Measurements from ENCODE around the gene FAT2.

Gene FAT2

GRCh38 chr5:151630088-151630487 is 39.0 kb upstream of the FAT2 start:
- no peaks in the 10 kb centered on the region for H3K9me3 ChIP-seq (ENCODE audit: insufficient read depth, low read length, severe bottlenecking)
- ATAC-seq (ENCODE audit: insufficient read depth, low read depth) (no peak), DNase-seq (no peak)
- no peak overlapping the region for H3K27ac ChIP-seq (ENCODE audit: low read length)
- no peak overlapping the region for H3K9ac ChIP-seq (ENCODE audit: low read depth, low read length)
- H3K79me2 ChIP-seq (ENCODE audit: insufficient read depth, low read length) = no peaks in the 10 kb centered on the region
- H3K4me2 ChIP-seq (ENCODE audit: insufficient read depth, low read length) = no peak overlapping the region
- TF ChIP-seq CTCF (IDR thresholded peaks at IDR 0.05; ENCODE audit: borderline replicate concordance, extremely low read depth, low read length, poor library complexity, severe bottlenecking) (no peak), EZH2 (IDR thresholded peaks at IDR 0.05; ENCODE audit: borderline replicate concordance, low read depth, low read length, severe bottlenecking) (no peak)
- no peaks in the 10 kb centered on the region; the same call in 1 of the 2 replicates for H4K20me1 ChIP-seq (ENCODE audit: insufficient read depth, low read length)
- H3K36me3 ChIP-seq (ENCODE audit: insufficient read depth, low read length) = no peaks in the 10 kb centered on the region
- H3K4me1 ChIP-seq (ENCODE audit: insufficient read depth, low read length) = no peaks in the 10 kb centered on the region
- no peak overlapping the region for H3K4me3 ChIP-seq (ENCODE audit: low read depth in 1 of 2, low read length in 2 of 2)
- no peak overlapping the region for H2AFZ ChIP-seq (ENCODE audit: low read depth, low read length)
- peaks cover 23% of the 10 kb centered on the region for H3K27me3 ChIP-seq (ENCODE audit: insufficient read depth, low read length, poor library complexity)

- H3K4me1 ChIP-seq (ENCODE audit: insufficient read depth, low read length) = no peaks in the 10 kb centered on the region
- no peak for TF ChIP-seq EZH2 (IDR thresholded peaks at IDR 0.05; ENCODE audit: borderline replicate concordance, low read depth, low read length, severe bottlenecking)
- TF ChIP-seq CTCF (IDR thresholded peaks at IDR 0.05; ENCODE audit: borderline replicate concordance, extremely low read depth, low read length, poor library complexity, severe bottlenecking) = no peak
- H3K9me3 ChIP-seq (ENCODE audit: insufficient read depth, low read length, severe bottlenecking) = no peaks in the 10 kb centered on the region
- peaks cover 27% of the 10 kb centered on the region for H3K27me3 ChIP-seq (ENCODE audit: insufficient read depth, low read length, poor library complexity)
- H3K27ac ChIP-seq (ENCODE audit: low read length) = no peak overlapping the region
- H3K4me2 ChIP-seq (ENCODE audit: insufficient read depth, low read length) = no peak overlapping the region
- DNase-seq (no peak), ATAC-seq (ENCODE audit: insufficient read depth, low read depth) (no peak)
- H4K20me1 ChIP-seq (ENCODE audit: insufficient read depth, low read length) = no peaks in the 10 kb centered on the region; the same call in 1 of the 2 replicates
- no peak overlapping the region for H3K4me3 ChIP-seq (ENCODE audit: low read depth in 1 of 2, low read length in 2 of 2)
- H2AFZ ChIP-seq (ENCODE audit: low read depth, low read length) = no peak overlapping the region
- H3K9ac ChIP-seq (ENCODE audit: low read depth, low read length) = no peak overlapping the region
- H3K36me3 ChIP-seq (ENCODE audit: insufficient read depth, low read length) = no peaks in the 10 kb centered on the region
- no peaks in the 10 kb centered on the region for H3K79me2 ChIP-seq (ENCODE audit: insufficient read depth, low read length)
Observed at GRCh38 chr5:151628112-151628823, 37.1 kb upstream of the FAT2 start.

GRCh38 chr5:151627650-151628049 is 36.5 kb upstream of the FAT2 start:
- no peaks in the 10 kb centered on the region; the same call in 1 of the 2 replicates for H4K20me1 ChIP-seq (ENCODE audit: insufficient read depth, low read length)
- H3K27ac ChIP-seq (ENCODE audit: low read length) = no peak overlapping the region
- no peak overlapping the region for H3K4me2 ChIP-seq (ENCODE audit: insufficient read depth, low read length)
- H3K4me3 ChIP-seq (ENCODE audit: low read depth in 1 of 2, low read length in 2 of 2) = no peak overlapping the region
- peaks cover 27% of the 10 kb centered on the region for H3K27me3 ChIP-seq (ENCODE audit: insufficient read depth, low read length, poor library complexity)
- H2AFZ ChIP-seq (ENCODE audit: low read depth, low read length) = no peak overlapping the region
- H3K9me3 ChIP-seq (ENCODE audit: insufficient read depth, low read length, severe bottlenecking) = no peaks in the 10 kb centered on the region
- no peaks in the 10 kb centered on the region for H3K4me1 ChIP-seq (ENCODE audit: insufficient read depth, low read length)
- DNase-seq = no peak
- no peak overlapping the region for H3K9ac ChIP-seq (ENCODE audit: low read depth, low read length)
- no peaks in the 10 kb centered on the region for H3K79me2 ChIP-seq (ENCODE audit: insufficient read depth, low read length)
- H3K36me3 ChIP-seq (ENCODE audit: insufficient read depth, low read length) = no peaks in the 10 kb centered on the region
- ATAC-seq (ENCODE audit: insufficient read depth, low read depth) = no peak
- TF ChIP-seq EZH2 (IDR thresholded peaks at IDR 0.05; ENCODE audit: borderline replicate concordance, low read depth, low read length, severe bottlenecking) (no peak), CTCF (IDR thresholded peaks at IDR 0.05; ENCODE audit: borderline replicate concordance, extremely low read depth, low read length, poor library complexity, severe bottlenecking) (no peak)
